B cell (primary cell): ENCODE data around the gene FAM168B. TPM values are rescaled to one million over a fixed set of nuclear protein-coding genes. Genes with fewer than 3 reads are reported as not detected.

Experiments
- ATAC-seq: fragments of 200-7000 bp; cut with Tn5 transposase; one replicate; pipeline ENCODE4 v1.10.0; 2021; ENCODE audit warnings: low read depth, mild to moderate bottlenecking, moderate number of reproducible peaks, moderate library complexity
- CTCF ChIA-PET: fragments of 350-600 bp; sonication (Branson Sonifier 250); formaldehyde crosslinking; loops from one replicate; lab custom pipeline; 2021; ENCODE audit warnings: antibody characterized with exemption, inconsistent platforms; lab: Charles Lee
- POLR2A ChIA-PET: fragments of 350-600 bp; sonication (Branson Sonifier 250); formaldehyde crosslinking; loops from one replicate; lab custom pipeline; 2021; ENCODE audit warnings: antibody characterized with exemption; lab: Charles Lee
- DNase-seq: peaks from one replicate; pipeline ENCODE4 v3.0.0; 2013
- H2AFZ ChIP-seq: 2 replicates; pipeline ENCODE4 v1.6.1; 2012; ENCODE audit warnings: mild to moderate bottlenecking, low read depth, low read length; ENCODE audit not compliant: insufficient read depth, poor library complexity, severe bottlenecking
- H3K27ac ChIP-seq, 2 donors: 1 replicate in 1 of 2; 2 replicates in 1 of 2; pipeline ENCODE4 v1.5.1; 2012 to 2013; ENCODE audit warnings: low read length in 2 of 2, mild to moderate bottlenecking in 2 of 2, moderate library complexity in 1 of 2
- H3K27me3 ChIP-seq, 4 experiments: fragments of 200-600 bp in 1 of 4; sonication (generic) in 1 of 4; replicated peaks in 1 of 4; 1 replicate in 2 of 4; 2 replicates in 2 of 4; pipeline versions ENCODE4 v1.6.1 to v1.7.0; 2013 to 2016; ENCODE audit warnings: low read length in 3 of 4, mild to moderate bottlenecking in 2 of 4, mixed read lengths in 1 of 4, moderate library complexity in 1 of 4; ENCODE audit not compliant: insufficient read depth in 4 of 4, control insufficient read depth in 3 of 4; ENCODE audit errors: control extremely low read depth in 1 of 4
- H3K36me3 ChIP-seq, 2 experiments: replicated peaks in 1 of 2; 1 replicate in 1 of 2; 2 replicates in 1 of 2; pipeline versions ENCODE4 v1.6.1 to v1.7.1; 2013; ENCODE audit warnings: low read length in 1 of 2; ENCODE audit not compliant: insufficient read depth in 2 of 2, control insufficient read depth in 1 of 2; ENCODE audit errors: control extremely low read depth in 1 of 2, extremely low read depth in 1 of 2
- H3K4me1 ChIP-seq, 2 donors: fragments of 200-600 bp in 1 of 2; sonication (generic) in 1 of 2; 1 replicate in 1 of 2; 2 replicates in 1 of 2; pipeline versions ENCODE4 v1.5.1 to v1.6.1; 2013 to 2017; ENCODE audit warnings: low read length in 2 of 2; ENCODE audit not compliant: control insufficient read depth in 2 of 2, insufficient read depth in 2 of 2
- H3K4me2 ChIP-seq: replicated peaks from 2 replicates; pipeline ENCODE3; 2012; ENCODE audit warnings: mild to moderate bottlenecking, low read depth, low read length; ENCODE audit not compliant: poor library complexity, severe bottlenecking
- H3K4me3 ChIP-seq, 5 experiments: fragments of 200-600 bp in 1 of 5; sonication (generic) in 1 of 5; 1 replicate in 3 of 5; 2 replicates in 2 of 5; pipeline versions ENCODE4 v1.5.1 to v1.7.0; 2011 to 2016; ENCODE audit warnings: low read length in 4 of 5, mild to moderate bottlenecking in 4 of 5, low read depth in 2 of 5, control low read depth in 1 of 5, moderate library complexity in 1 of 5; ENCODE audit not compliant: insufficient read depth in 1 of 5; ENCODE audit errors: control extremely low read depth in 1 of 5, extremely low read depth in 1 of 5
- H3K79me2 ChIP-seq: fragments of 200-600 bp; sonication (generic); one replicate; pipeline ENCODE4 v1.6.0; 2016; ENCODE audit warnings: low read length; ENCODE audit not compliant: control insufficient read depth, insufficient read depth
- H3K9ac ChIP-seq: fragments of 200-600 bp; sonication (generic); 2 replicates; pipeline ENCODE4 v1.6.1; 2017; ENCODE audit warnings: mild to moderate bottlenecking, low read length, moderate library complexity
- H3K9me3 ChIP-seq, 3 donors: one replicate each; pipeline versions ENCODE4 v1.6.1 to v1.7.1; 2013; ENCODE audit warnings: low read length in 2 of 3; ENCODE audit not compliant: control insufficient read depth in 2 of 3, insufficient read depth in 1 of 3; ENCODE audit errors: control extremely low read depth in 1 of 3
- H4K20me1 ChIP-seq: 2 replicates; pipeline ENCODE4 v1.6.0; 2012; ENCODE audit warnings: mild to moderate bottlenecking, low read length; ENCODE audit not compliant: insufficient read depth, control insufficient read depth, poor library complexity, severe bottlenecking
- H3K27ac Mint-ChIP-seq: one replicate; pipeline ENCODE4 v1.8.0; 2021; ENCODE audit warnings: mixed read lengths
- H3K27me3 Mint-ChIP-seq: one replicate; pipeline ENCODE4 v1.8.0; 2021; ENCODE audit warnings: mixed read lengths
- H3K4me1 Mint-ChIP-seq: one replicate; pipeline ENCODE4 v1.8.0; 2021; ENCODE audit warnings: mixed read lengths
- H3K4me3 Mint-ChIP-seq: one replicate; pipeline ENCODE4 v1.8.0; 2021; ENCODE audit warnings: mixed read lengths
- H3K9me3 Mint-ChIP-seq: one replicate; pipeline ENCODE4 v1.8.0; 2022; ENCODE audit warnings: mixed read lengths; ENCODE audit not compliant: insufficient read depth
- EZH2 ChIP-seq: IDR thresholded peaks from 2 replicates; pipeline ENCODE4 v1.6.1; 2012; ENCODE audit warnings: borderline replicate concordance, low read depth, mild to moderate bottlenecking, moderate library complexity, low read length; ENCODE audit not compliant: insufficient read depth, poor library complexity, severe bottlenecking
- WGBS: methylation state at CpG from one replicate; pipeline ENCODE4 v1.1.5; 2013; ENCODE audit warnings: missing lambda C conversion rate; ENCODE audit not compliant: insufficient coverage; 5-methylcytosine and 5-hydroxymethylcytosine counted together
- intact Hi-C: fragments of 100-400 bp; cut with micrococcal nuclease; formaldehyde crosslinking; loops from one replicate; pipeline ENCODE4 v1.10.0; 2022
- polyA plus RNA-seq: library from polyadenylated mRNA; depleted of rRNA; stranded (reverse); fragments of >200 nt; gene quantifications from 2 replicates; pipeline ENCODE4 v1.2.3, GENCODE V29; 2012
- total RNA-seq, 2 donors: library from RNA; stranded (reverse); fragments of 120-200 nt in 1 of 2; gene quantifications; 1 replicate in 1 of 2; 2 replicates in 1 of 2; pipeline versions ENCODE4 v1.2.3 to v1.2.4, GENCODE V29; 2013 to 2022
- TF ChIP-seq, protein P1 (sequence below): fragments of 200-600 bp; IDR thresholded peaks from one replicate; pipeline ENCODE4 v1.8.0; 2022; ENCODE audit warnings: antibody characterized with exemption, mild to moderate bottlenecking

FAM168B gene
- total and polyA plus RNA-seq, 2 donors (not counting 1 experiment from before 2014, with no cell fraction given), result 38.6 to 70.5 TPM

DNA sequence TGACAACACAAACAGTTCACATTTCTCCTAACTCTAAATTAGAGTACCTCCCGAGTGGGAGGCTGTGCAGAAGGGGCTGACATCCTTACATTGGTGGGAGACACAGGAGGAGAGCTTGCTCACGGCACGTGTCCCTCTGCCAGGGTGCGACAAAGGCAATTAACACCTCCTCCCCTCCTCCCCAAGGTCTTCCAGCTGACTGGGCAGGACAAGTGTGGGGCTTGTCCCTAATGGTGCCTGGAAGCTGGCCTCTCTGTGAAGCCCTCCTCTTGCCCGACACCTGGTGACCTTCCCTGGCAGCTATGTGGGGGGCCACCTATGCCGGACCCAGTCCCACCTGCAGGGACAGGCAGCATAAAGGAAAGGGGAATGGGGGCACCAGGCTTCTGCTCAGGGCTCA, 57.0 kb downstream of the FAM168B start:
- ChIA-PET POLR2A (no interaction called here), CTCF (no interaction called here)
- peaks cover 0 to 46% (median 2%) of the 10 kb centered on the region in 4 experiments for H3K27me3 ChIP-seq
- no peaks in the 10 kb centered on the region for H3K36me3 ChIP-seq
- no peak overlapping the region for H3K4me2 ChIP-seq
- H3K4me1 ChIP-seq, result peaks cover 7 to 8% of the 10 kb centered on the region in 2 donors
- DNase-seq, result no peak
- WGBS, result 68% methylated on average over 5 of the region's 6 CpGs
- no peak overlapping the region for H3K4me3 ChIP-seq
- Mint-ChIP-seq H3K27ac (no peak overlapping the region), H3K9me3 (no peaks in the 10 kb centered on the region), H3K4me1 (peaks cover 10% of the 10 kb centered on the region), H3K27me3 (peaks cover 28% of the 10 kb centered on the region), H3K4me3 (no peak overlapping the region)
- H3K27ac ChIP-seq, result no peak overlapping the region
- no peak overlapping the region for H3K9ac ChIP-seq
- no peaks in the 10 kb centered on the region for H3K79me2 ChIP-seq
- H2AFZ ChIP-seq, result no peak overlapping the region
- ATAC-seq, result no peak
- intact Hi-C loops, result no loop called here
- H3K9me3 ChIP-seq, result no peaks in the 10 kb centered on the region
- TF ChIP-seq EZH2, result no peak
- TF ChIP-seq, protein P1, sequence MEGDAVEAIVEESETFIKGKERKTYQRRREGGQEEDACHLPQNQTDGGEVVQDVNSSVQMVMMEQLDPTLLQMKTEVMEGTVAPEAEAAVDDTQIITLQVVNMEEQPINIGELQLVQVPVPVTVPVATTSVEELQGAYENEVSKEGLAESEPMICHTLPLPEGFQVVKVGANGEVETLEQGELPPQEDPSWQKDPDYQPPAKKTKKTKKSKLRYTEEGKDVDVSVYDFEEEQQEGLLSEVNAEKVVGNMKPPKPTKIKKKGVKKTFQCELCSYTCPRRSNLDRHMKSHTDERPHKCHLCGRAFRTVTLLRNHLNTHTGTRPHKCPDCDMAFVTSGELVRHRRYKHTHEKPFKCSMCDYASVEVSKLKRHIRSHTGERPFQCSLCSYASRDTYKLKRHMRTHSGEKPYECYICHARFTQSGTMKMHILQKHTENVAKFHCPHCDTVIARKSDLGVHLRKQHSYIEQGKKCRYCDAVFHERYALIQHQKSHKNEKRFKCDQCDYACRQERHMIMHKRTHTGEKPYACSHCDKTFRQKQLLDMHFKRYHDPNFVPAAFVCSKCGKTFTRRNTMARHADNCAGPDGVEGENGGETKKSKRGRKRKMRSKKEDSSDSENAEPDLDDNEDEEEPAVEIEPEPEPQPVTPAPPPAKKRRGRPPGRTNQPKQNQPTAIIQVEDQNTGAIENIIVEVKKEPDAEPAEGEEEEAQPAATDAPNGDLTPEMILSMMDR, result no peak
- H4K20me1 ChIP-seq, result no peaks in the 10 kb centered on the region

GRCh38 chr2:131035826-131036231, 57.4 kb downstream of the FAM168B start:
- no peaks in the 10 kb centered on the region for H3K36me3 ChIP-seq
- WGBS, result 71% methylated on average over 10 of the region's 10 CpGs

More at GRCh38 chr2:131035826-131036231, 57.4 kb downstream of the FAM168B start:
- Mint-ChIP-seq H3K27ac (no peak overlapping the region), H3K4me3 (no peak overlapping the region), H3K27me3 (peaks cover 24% of the 10 kb centered on the region), H3K9me3 (no peaks in the 10 kb centered on the region), H3K4me1 (peaks cover 5% of the 10 kb centered on the region)
- Histone ChIP-seq H3K27me3 (peaks cover 0 to 45% (median 2%) of the 10 kb centered on the region in 4 experiments), H4K20me1 (no peaks in the 10 kb centered on the region), H3K79me2 (no peaks in the 10 kb centered on the region), H3K4me1 (peaks cover 7 to 8% of the 10 kb centered on the region in 2 donors), H2AFZ (no peak overlapping the region), H3K4me2 (no peak overlapping the region), H3K27ac (no peak overlapping the region), H3K4me3 (no peak overlapping the region), H3K9ac (no peak overlapping the region), H3K9me3 (no peaks in the 10 kb centered on the region)
- TF ChIP-seq, protein P1, result no peak
- no peak for TF ChIP-seq EZH2
- CTCF ChIA-PET, result no interaction called here
- POLR2A ChIA-PET, result no interaction called here
- intact Hi-C loops, result no loop called here
- DNase-seq, result no peak
- ATAC-seq, result no peak
